Mucosa of descending colon (tissue), 3 donors: ENCODE measurements around the gene ZXDC. TPM values are rescaled to one million over a fixed set of nuclear protein-coding genes. Genes with fewer than 3 reads are reported as not detected.

Experiments used
- ATAC-seq: fragments of 200-7000 bp; cut with Tn5 transposase; one replicate; pipeline ENCODE4 v1.9.1; 2020; ENCODE audit warnings: mild to moderate bottlenecking, moderate library complexity
- DNase-seq, 3 donors: peaks; one replicate each; pipeline ENCODE4 v3.0.0-alpha.2; 2020
- H3K36me3 ChIP-seq: fragments of 200-600 bp; one replicate; pipeline ENCODE4 v1.8.0; 2021; ENCODE audit warnings: low read depth, mild to moderate bottlenecking
- H3K4me1 ChIP-seq: fragments of 200-600 bp; one replicate; pipeline ENCODE4 v1.8.0; 2021; ENCODE audit warnings: low read depth, mild to moderate bottlenecking
- H3K4me3 ChIP-seq: fragments of 200-600 bp; one replicate; pipeline ENCODE4 v1.8.0; 2021; ENCODE audit warnings: mild to moderate bottlenecking
- H3K9me3 ChIP-seq: fragments of 200-600 bp; one replicate; pipeline ENCODE4 v1.8.0; 2021; ENCODE audit warnings: mild to moderate bottlenecking
- CTCF ChIP-seq: fragments of 200-600 bp; IDR thresholded peaks from one replicate; pipeline ENCODE4 v1.8.0; 2022; ENCODE audit warnings: antibody characterized with exemption, mild to moderate bottlenecking
- intact Hi-C, 2 donors: fragments of 100-400 bp; cut with DNase I in 1 of 2; cut with micrococcal nuclease in 1 of 2; formaldehyde crosslinking; loops; one replicate each; pipeline versions ENCODE4 v1.11.0 to v1.11.1; 2022; cut with DNase I, micrococcal nuclease
- total RNA-seq, 3 donors: library from RNA; stranded (reverse); fragmentation: NEBNext Ultra II Directional in 2 of 3; extraction: Animal tissue kit (Norgen Biotek cat#: 25700) in 2 of 3; gene quantifications; one replicate each; pipeline versions ENCODE4 v1.2.1 to v1.2.4, GENCODE V29; 2021 to 2023
- donor health status: DM: no; HTN: no; CAD: no; lungs with moderate emphysema.
- donor health status: DM: no; HTN: no; CAD: no.
- donor health status: DM: no; HTN: yes; CAD: no.

ZXDC gene
- total RNA-seq, 3 donors from 2014 or later = 28.7 to 39.4 (median 37.7) TPM

- Histone ChIP-seq H3K4me3 (no peak overlapping the region), H3K36me3 (no peaks in the 10 kb centered on the region), H3K4me1 (no peaks in the 10 kb centered on the region), H3K9me3 (no peaks in the 10 kb centered on the region)
- intact Hi-C loops = no loop called here
- ATAC-seq = no peak
- no peak for DNase-seq
- no peak for TF ChIP-seq CTCF
Observed at GRCh38 chr3:126452213-126452612, 23.5 kb downstream of the ZXDC start.

GRCh38 chr3:126451511-126451910, 24.2 kb downstream of the ZXDC start:
- ATAC-seq (no peak), DNase-seq (no peak)
- intact Hi-C loops = no loop called here
- Histone ChIP-seq H3K36me3 (no peaks in the 10 kb centered on the region), H3K4me1 (no peaks in the 10 kb centered on the region), H3K4me3 (no peak overlapping the region), H3K9me3 (no peaks in the 10 kb centered on the region)
- no peak for TF ChIP-seq CTCF

GRCh38 chr3:126450744-126451143, 24.9 kb downstream of the ZXDC start:
- Histone ChIP-seq H3K9me3 (no peaks in the 10 kb centered on the region), H3K4me1 (no peaks in the 10 kb centered on the region), H3K36me3 (no peaks in the 10 kb centered on the region), H3K4me3 (no peak overlapping the region)
- intact Hi-C loops = no loop called here
- DNase-seq (no peak), ATAC-seq (no peak)
- no peak for TF ChIP-seq CTCF

- DNase-seq (no peak), ATAC-seq (no peak)
Observed at GRCh38 chr3:126450219-126450618, 25.5 kb downstream of the ZXDC start.

GRCh38 chr3:126449621-126450051, 26.1 kb downstream of the ZXDC start:
- TF ChIP-seq CTCF = no peak
- H3K4me3 ChIP-seq = no peak overlapping the region
- intact Hi-C loops = no loop called here
- H3K36me3 ChIP-seq = no peaks in the 10 kb centered on the region
- no peaks in the 10 kb centered on the region for H3K4me1 ChIP-seq
- no peaks in the 10 kb centered on the region for H3K9me3 ChIP-seq
- ATAC-seq (peak; percentile 45), DNase-seq (no peak)

More at GRCh38 chr3:126450219-126450618, 25.5 kb downstream of the ZXDC start:
- H3K4me1 ChIP-seq = no peaks in the 10 kb centered on the region
- TF ChIP-seq CTCF = no peak
- no peaks in the 10 kb centered on the region for H3K9me3 ChIP-seq
- intact Hi-C loops = no loop called here
- H3K4me3 ChIP-seq = no peak overlapping the region
- no peaks in the 10 kb centered on the region for H3K36me3 ChIP-seq

GRCh38 chr3:126448893-126449180, 26.9 kb downstream of the ZXDC start:
- DNase-seq (no peak), ATAC-seq (no peak)
- TF ChIP-seq CTCF = no peak
- H3K4me1 ChIP-seq = no peaks in the 10 kb centered on the region
- no peak overlapping the region for H3K4me3 ChIP-seq
- H3K9me3 ChIP-seq = no peaks in the 10 kb centered on the region
- intact Hi-C loops = no loop called here
- no peaks in the 10 kb centered on the region for H3K36me3 ChIP-seq
